ENCODE results near the gene COP1.

- TF ChIP-seq, protein P1, sequence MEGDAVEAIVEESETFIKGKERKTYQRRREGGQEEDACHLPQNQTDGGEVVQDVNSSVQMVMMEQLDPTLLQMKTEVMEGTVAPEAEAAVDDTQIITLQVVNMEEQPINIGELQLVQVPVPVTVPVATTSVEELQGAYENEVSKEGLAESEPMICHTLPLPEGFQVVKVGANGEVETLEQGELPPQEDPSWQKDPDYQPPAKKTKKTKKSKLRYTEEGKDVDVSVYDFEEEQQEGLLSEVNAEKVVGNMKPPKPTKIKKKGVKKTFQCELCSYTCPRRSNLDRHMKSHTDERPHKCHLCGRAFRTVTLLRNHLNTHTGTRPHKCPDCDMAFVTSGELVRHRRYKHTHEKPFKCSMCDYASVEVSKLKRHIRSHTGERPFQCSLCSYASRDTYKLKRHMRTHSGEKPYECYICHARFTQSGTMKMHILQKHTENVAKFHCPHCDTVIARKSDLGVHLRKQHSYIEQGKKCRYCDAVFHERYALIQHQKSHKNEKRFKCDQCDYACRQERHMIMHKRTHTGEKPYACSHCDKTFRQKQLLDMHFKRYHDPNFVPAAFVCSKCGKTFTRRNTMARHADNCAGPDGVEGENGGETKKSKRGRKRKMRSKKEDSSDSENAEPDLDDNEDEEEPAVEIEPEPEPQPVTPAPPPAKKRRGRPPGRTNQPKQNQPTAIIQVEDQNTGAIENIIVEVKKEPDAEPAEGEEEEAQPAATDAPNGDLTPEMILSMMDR (IDR thresholded peaks at IDR 0.05) = no peak
- no peak for TF ChIP-seq EP300 (IDR thresholded peaks at IDR 0.05)
These were observed 138.8 kb downstream of the COP1 start for GRCh38 chr1:176068256-176068655.
